NCI-H69 (cell line): ENCODE data around the gene CNOT2.

Experiments
- DNase-seq: peaks from one replicate; lab custom pipeline; 2025; lab: John Stamatoyannopoulos, UW

Gene CNOT2

GRCh38 chr12:70306676-70307075, 63.4 kb downstream of the CNOT2 start:
- DNase-seq: no peak

GRCh38 chr12:70307868-70308267, 64.6 kb downstream of the CNOT2 start:
- no peak for DNase-seq

- no peak for DNase-seq
Observed at GRCh38 chr12:70309348-70309747, 66.1 kb downstream of the CNOT2 start.

GRCh38 chr12:70314145-70314544, 70.9 kb downstream of the CNOT2 start:
- no peak for DNase-seq

- DNase-seq: no peak
Observed at GRCh38 chr12:70317781-70318180, 74.5 kb downstream of the CNOT2 start.

GRCh38 chr12:70319605-70320004, 76.4 kb downstream of the CNOT2 start:
- no peak for DNase-seq

- DNase-seq: no peak
Observed at GRCh38 chr12:70321191-70321590, 78.0 kb downstream of the CNOT2 start.

GRCh38 chr12:70327541-70327940, 84.3 kb downstream of the CNOT2 start:
- no peak for DNase-seq

GRCh38 chr12:70329728-70330127, 86.5 kb downstream of the CNOT2 start:
- peak; percentile 3 for DNase-seq

- DNase-seq: no peak
Observed at GRCh38 chr12:70330158-70330557, 86.9 kb downstream of the CNOT2 start.

GRCh38 chr12:70332236-70332635, 89.0 kb downstream of the CNOT2 start:
- no peak for DNase-seq

GRCh38 chr12:70334742-70335141, 91.5 kb downstream of the CNOT2 start:
- DNase-seq: no peak

- no peak for DNase-seq
Observed at GRCh38 chr12:70338531-70338930, 95.3 kb downstream of the CNOT2 start.

GRCh38 chr12:70351076-70351475, 107.8 kb downstream of the CNOT2 start:
- peak; percentile 22 for DNase-seq

- DNase-seq: no peak
Observed at GRCh38 chr12:70353780-70354660, 110.8 kb downstream of the CNOT2 start.

- DNase-seq: no peak
Observed at GRCh38 chr12:70354787-70355186, 111.6 kb downstream of the CNOT2 start.

GRCh38 chr12:70355972-70356371, 112.7 kb downstream of the CNOT2 start:
- DNase-seq: no peak

GRCh38 chr12:70359458-70360197, 116.4 kb downstream of the CNOT2 start:
- DNase-seq: no peak

GRCh38 chr12:70360218-70360617, 117.0 kb downstream of the CNOT2 start:
- no peak for DNase-seq

GRCh38 chr12:70364695-70365397, 121.6 kb downstream of the CNOT2 start:
- DNase-seq: peak; percentile 29

GRCh38 chr12:70365398-70365647, 122.1 kb downstream of the CNOT2 start:
- no peak for DNase-seq

GRCh38 chr12:70365648-70366518, 122.7 kb downstream of the CNOT2 start, which contains the start of gene KCNMB4:
Gene KCNMB4 (plus strand): TSS chr12:70366290. CDS start chr12:70366735, 445 bp downstream.
- peak; percentile 89 for DNase-seq
